OCI-LY3 (cell line): Measurements from ENCODE around the gene MARCHF4.

ENCODE experiments used
- H2AFZ ChIP-seq: fragments of 200-600, 300-600 bp; shearing (Covaris generic); 2 replicates; pipeline ENCODE4 v1.6.0; 2014; ENCODE audit warnings: antibody characterized with exemption, low read depth, low read length
- H3K27ac ChIP-seq: fragments of 200-600, 300-600 bp; sonication (generic); 2 replicates; pipeline ENCODE4 v1.5.1; 2014; ENCODE audit warnings: mild to moderate bottlenecking, low read length, moderate library complexity, mixed read lengths
- H3K27me3 ChIP-seq: fragments of 200-600, 300-600 bp; sonication (generic); 2 replicates; pipeline ENCODE4 v1.6.1; 2014; ENCODE audit warnings: low read depth, low read length, mixed read lengths
- H3K36me3 ChIP-seq: fragments of 200-600, 300-600 bp; sonication (generic); replicated peaks from 2 replicates; pipeline ENCODE3; 2014; ENCODE audit warnings: low read depth, low read length, mixed read lengths
- H3K4me1 ChIP-seq: fragments of 300-600, 200-600 bp; sonication (generic); 2 replicates; pipeline ENCODE4 v1.6.1; 2014; ENCODE audit warnings: low read length, mixed read lengths
- H3K4me2 ChIP-seq: fragments of 200-600, 300-600 bp; sonication (generic); 2 replicates; pipeline ENCODE4 v1.6.1; 2014; ENCODE audit warnings: low read length, mixed read lengths
- H3K4me3 ChIP-seq: fragments of 300-600, 200-600 bp; sonication (generic); 2 replicates; pipeline ENCODE4 v1.5.1; 2014; ENCODE audit warnings: antibody characterized with exemption, mild to moderate bottlenecking, low read length, moderate library complexity
- H3K79me2 ChIP-seq: fragments of 300-600, 200-600 bp; shearing (Covaris generic); 2 replicates; pipeline ENCODE4 v1.6.1; 2014; ENCODE audit warnings: mild to moderate bottlenecking, low read length, mixed read lengths
- H3K9ac ChIP-seq: fragments of 300-600, 200-600 bp; shearing (Covaris generic); 2 replicates; pipeline ENCODE4 v1.6.0; 2014; ENCODE audit warnings: mild to moderate bottlenecking, low read length, moderate library complexity
- H3K9me3 ChIP-seq: fragments of 200-600, 300-600 bp; shearing (Covaris generic); 2 replicates; pipeline ENCODE4 v1.6.1; 2014; ENCODE audit warnings: low read length, mixed read lengths; ENCODE audit not compliant: insufficient read depth
- H4K20me1 ChIP-seq: fragments of 200-600, 300-600 bp; sonication (generic); 2 replicates; pipeline ENCODE4 v1.6.1; 2016; ENCODE audit warnings: low read length, mixed read lengths; ENCODE audit not compliant: insufficient read depth
- CTCF ChIP-seq: fragments of 200-600, 300-600 bp; sonication (generic); IDR thresholded peaks from 2 replicates; pipeline ENCODE4 v1.5.1; 2014; ENCODE audit warnings: antibody characterized with exemption, low read length, low read depth
- EZH2phosphoT487 ChIP-seq: fragments of 200-600 bp; shearing (Covaris generic); IDR thresholded peaks from 2 replicates; pipeline ENCODE4 v1.6.1; 2018; ENCODE audit warnings: antibody characterized with exemption, mixed run types, low read depth

The MARCHF4 gene

GRCh38 chr2:216345846-216346245 lies 26.4 kb downstream of the MARCHF4 start:
- no peak overlapping the region for H3K27ac ChIP-seq
- H2AFZ ChIP-seq, result no peak overlapping the region
- no peaks in the 10 kb centered on the region for H3K9me3 ChIP-seq
- no peaks in the 10 kb centered on the region for H3K27me3 ChIP-seq
- no peaks in the 10 kb centered on the region for H3K79me2 ChIP-seq
- no peak overlapping the region for H3K4me3 ChIP-seq
- no peak for TF ChIP-seq CTCF
- no peak for TF ChIP-seq EZH2phosphoT487
- H3K4me2 ChIP-seq, result no peak overlapping the region
- peaks cover 14% of the 10 kb centered on the region for H3K4me1 ChIP-seq
- H4K20me1 ChIP-seq, result no peaks in the 10 kb centered on the region
- no peak overlapping the region for H3K9ac ChIP-seq
- no peaks in the 10 kb centered on the region for H3K36me3 ChIP-seq

GRCh38 chr2:216344950-216345300 lies 27.4 kb downstream of the MARCHF4 start:
- H3K79me2 ChIP-seq, result no peaks in the 10 kb centered on the region
- no peaks in the 10 kb centered on the region for H3K9me3 ChIP-seq
- no peak overlapping the region for H3K27ac ChIP-seq
- no peak overlapping the region for H2AFZ ChIP-seq
- peaks cover 14% of the 10 kb centered on the region for H3K4me1 ChIP-seq
- H3K27me3 ChIP-seq, result no peaks in the 10 kb centered on the region
- H3K9ac ChIP-seq, result no peak overlapping the region
- no peaks in the 10 kb centered on the region for H4K20me1 ChIP-seq
- no peak overlapping the region for H3K4me2 ChIP-seq
- H3K4me3 ChIP-seq, result no peak overlapping the region
- TF ChIP-seq EZH2phosphoT487 (no peak), CTCF (no peak)
- H3K36me3 ChIP-seq, result no peaks in the 10 kb centered on the region

GRCh38 chr2:216344206-216344949 lies 27.9 kb downstream of the MARCHF4 start:
- H3K9ac ChIP-seq, result no peak overlapping the region
- TF ChIP-seq CTCF, result no peak
- TF ChIP-seq EZH2phosphoT487, result no peak
- H3K4me3 ChIP-seq, result no peak overlapping the region
- H2AFZ ChIP-seq, result no peak overlapping the region
- peaks cover 14% of the 10 kb centered on the region for H3K4me1 ChIP-seq
- no peaks in the 10 kb centered on the region for H4K20me1 ChIP-seq
- H3K36me3 ChIP-seq, result no peaks in the 10 kb centered on the region
- no peaks in the 10 kb centered on the region for H3K79me2 ChIP-seq
- no peak overlapping the region for H3K4me2 ChIP-seq
- H3K27me3 ChIP-seq, result no peaks in the 10 kb centered on the region
- H3K9me3 ChIP-seq, result no peaks in the 10 kb centered on the region
- no peak overlapping the region for H3K27ac ChIP-seq

- Histone ChIP-seq H3K4me2 (no peak overlapping the region), H2AFZ (no peak overlapping the region), H3K79me2 (no peaks in the 10 kb centered on the region), H3K27ac (no peak overlapping the region), H4K20me1 (no peaks in the 10 kb centered on the region), H3K4me1 (peaks cover 14% of the 10 kb centered on the region), H3K9me3 (no peaks in the 10 kb centered on the region), H3K36me3 (no peaks in the 10 kb centered on the region), H3K27me3 (no peaks in the 10 kb centered on the region), H3K9ac (no peak overlapping the region), H3K4me3 (no peak overlapping the region)
- TF ChIP-seq EZH2phosphoT487, result no peak
- no peak for TF ChIP-seq CTCF
Measured at GRCh38 chr2:216343221-216343980, 28.9 kb downstream of the MARCHF4 start.
